Adrenal gland (tissue), 12 donors: ENCODE results near the gene PP2D1. TPM values are rescaled to one million over a fixed set of nuclear protein-coding genes. Genes with fewer than 3 reads are reported as not detected.

Experiments used
- DNase-seq, 7 donors: peaks; one replicate each; pipeline ENCODE4 v3.0.0-alpha.2; 2019 to 2020
- H3K27ac ChIP-seq, 5 donors: fragments of 200-600 bp; sonication (generic) in 4 of 5; 1 replicate in 3 of 5; 2 replicates in 2 of 5; pipeline versions ENCODE4 v1.5.1 to v1.8.0; 2016 to 2020; ENCODE audit warnings: mild to moderate bottlenecking in 1 of 5
- H3K27me3 ChIP-seq: fragments of 200-600 bp; 2 replicates; pipeline ENCODE4 v1.8.0; 2021
- H3K36me3 ChIP-seq, 2 donors: fragments of 200-600 bp; replicated peaks in 1 of 2; 1 replicate in 1 of 2; 2 replicates in 1 of 2; pipeline versions ENCODE4 v1.5.1 to v1.8.0; 2018 to 2022
- H3K4me1 ChIP-seq, 2 donors: fragments of 200-600 bp; replicated peaks in 1 of 2; 1 replicate in 1 of 2; 2 replicates in 1 of 2; pipeline versions ENCODE4 v1.5.1 to v1.8.0; 2018 to 2021
- H3K4me3 ChIP-seq, 4 donors: fragments of 200-600 bp; sonication (generic) in 3 of 4; one replicate each; pipeline ENCODE4 v1.5.1; 2016 to 2018
- H3K9me3 ChIP-seq, 3 donors: fragments of 200-600 bp; sonication (generic) in 1 of 3; replicated peaks in 1 of 3; 1 replicate in 2 of 3; 2 replicates in 1 of 3; pipeline versions ENCODE4 v1.5.1 to v1.8.0; 2016 to 2021
- POLR2A ChIP-seq, 2 donors: fragments of 450-650 bp; IDR thresholded peaks; one replicate each; pipeline ENCODE4 v1.6.1; 2017; ENCODE audit warnings: antibody characterized with exemption in 2 of 2, mild to moderate bottlenecking in 2 of 2, moderate library complexity in 1 of 2
- WGBS, 4 donors: extraction: QIAGEN DNeasy Blood & Tissue Kit in 2 of 4; methylation state at CpG; one replicate each; pipeline versions ENCODE4 v1.1.5 to v1.1.7; 2013 to 2017; 5-methylcytosine and 5-hydroxymethylcytosine counted together
- intact Hi-C, 2 donors: fragments of 100-400 bp; cut with DNase I; formaldehyde crosslinking; loops; one replicate each; pipeline versions ENCODE4 v1.14.1 to v1.15.0; 2022 to 2023
- polyA plus RNA-seq, 3 donors: library from polyadenylated mRNA; stranded (reverse); fragments of 200-250 nt in 2 of 3; fragments of 350-450 nt in 1 of 3; fragmentation: Illumina TruSeq in 1 of 3; extraction: RNeasy Lipid Tissue Mini Kit (QIAGEN cat#74804) in 1 of 3; gene quantifications; one replicate each; pipeline ENCODE4 v1.2.3, GENCODE V29; 2013 to 2014
- total RNA-seq, 9 donors: library from RNA; depleted of rRNA in 4 of 9; stranded (reverse); fragments of >200 nt in 4 of 9; fragments of 120-200 nt in 1 of 9; fragmentation: NEBNext Ultra II Directional in 1 of 9; extraction: Animal tissue kit (Norgen Biotek cat#: 25700) in 1 of 9; gene quantifications; one replicate each; pipeline versions ENCODE4 v1.1.0 to v1.2.4, GENCODE V29; 2013 to 2023
- TF ChIP-seq, protein P1 (sequence below), 6 experiments: fragments of 450-650 bp in 4 of 6; fragments of 200-600 bp in 2 of 6; sonication (generic) in 1 of 6; IDR thresholded peaks; 1 replicate in 5 of 6; 2 replicates in 1 of 6; pipeline versions ENCODE4 v1.5.1 to v1.8.0; 2016 to 2021; ENCODE audit warnings: antibody characterized with exemption in 6 of 6, mild to moderate bottlenecking in 2 of 6, moderate library complexity in 1 of 6
- donor health status: healthy with polysubstance abuse.
- donor health status: Bipolar disorder and iron deficiency.
- donor health status: DM: yes; HTN: yes; CAD: no.
- donor health status: DM: no; HTN: no; CAD: no.
- donor health status: DM: no; HTN: no; CAD: no.
- donor health status: DM: yes; HTN: yes; CAD: no.

PP2D1 gene
- total and polyA plus RNA-seq, 12 donors, result not detected

DNA sequence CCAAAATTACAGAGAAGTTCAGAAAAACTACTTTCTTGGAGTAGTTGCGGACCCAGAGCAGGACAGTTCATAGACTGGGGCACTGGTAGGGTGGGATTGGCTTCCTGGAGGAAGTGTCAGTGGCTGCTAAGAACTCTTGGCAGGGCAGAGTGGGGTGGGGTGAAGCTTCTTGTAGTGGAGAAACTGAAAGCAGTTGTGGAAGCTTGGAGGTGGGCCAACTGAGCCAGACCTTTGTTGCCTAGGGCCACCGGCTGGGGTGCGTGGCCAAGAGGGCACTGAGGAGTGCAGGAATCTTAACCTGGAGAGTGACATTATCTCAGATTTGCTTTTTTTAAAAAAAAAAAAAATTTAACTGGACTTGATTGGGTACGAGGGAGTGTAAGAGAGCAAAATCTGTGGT is 31.3 kb upstream of the PP2D1 start:
- H3K4me1 ChIP-seq, result peaks cover 33 to 43% of the 10 kb centered on the region in 2 donors

DNA sequence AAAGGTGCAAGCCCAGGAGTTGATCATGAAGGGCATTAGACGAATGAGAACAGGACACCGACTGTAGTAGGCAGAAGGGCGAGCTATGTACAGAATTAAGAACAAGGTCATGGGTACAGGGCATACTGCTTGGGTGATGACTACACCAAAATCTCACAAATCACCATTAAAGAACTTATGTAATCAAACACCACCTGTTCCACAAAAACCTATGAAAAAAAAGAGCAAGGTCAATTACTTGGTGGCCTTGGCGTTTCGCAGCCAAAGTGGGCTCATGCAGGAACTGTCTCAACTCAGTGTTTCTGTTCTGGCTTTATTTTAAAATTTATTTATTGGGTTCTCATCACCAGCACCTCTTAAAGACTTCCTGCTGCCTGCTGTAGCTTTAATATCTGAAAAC is 30.3 kb upstream of the PP2D1 start:
- TF ChIP-seq POLR2A (IDR thresholded peaks at IDR 0.05), result no peak
- TF ChIP-seq, protein P1, sequence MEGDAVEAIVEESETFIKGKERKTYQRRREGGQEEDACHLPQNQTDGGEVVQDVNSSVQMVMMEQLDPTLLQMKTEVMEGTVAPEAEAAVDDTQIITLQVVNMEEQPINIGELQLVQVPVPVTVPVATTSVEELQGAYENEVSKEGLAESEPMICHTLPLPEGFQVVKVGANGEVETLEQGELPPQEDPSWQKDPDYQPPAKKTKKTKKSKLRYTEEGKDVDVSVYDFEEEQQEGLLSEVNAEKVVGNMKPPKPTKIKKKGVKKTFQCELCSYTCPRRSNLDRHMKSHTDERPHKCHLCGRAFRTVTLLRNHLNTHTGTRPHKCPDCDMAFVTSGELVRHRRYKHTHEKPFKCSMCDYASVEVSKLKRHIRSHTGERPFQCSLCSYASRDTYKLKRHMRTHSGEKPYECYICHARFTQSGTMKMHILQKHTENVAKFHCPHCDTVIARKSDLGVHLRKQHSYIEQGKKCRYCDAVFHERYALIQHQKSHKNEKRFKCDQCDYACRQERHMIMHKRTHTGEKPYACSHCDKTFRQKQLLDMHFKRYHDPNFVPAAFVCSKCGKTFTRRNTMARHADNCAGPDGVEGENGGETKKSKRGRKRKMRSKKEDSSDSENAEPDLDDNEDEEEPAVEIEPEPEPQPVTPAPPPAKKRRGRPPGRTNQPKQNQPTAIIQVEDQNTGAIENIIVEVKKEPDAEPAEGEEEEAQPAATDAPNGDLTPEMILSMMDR (IDR thresholded peaks at IDR 0.05), result no peak
- Histone ChIP-seq H3K27ac (peak overlapping the region in 3 of 5 donors; percentile 61 to 98 (median 92)), H3K9me3 (no peaks in the 10 kb centered on the region), H3K36me3 (no peaks in the 10 kb centered on the region), H3K4me1 (peaks cover 33 to 39% of the 10 kb centered on the region in 2 donors), H3K27me3 (no peaks in the 10 kb centered on the region), H3K4me3 (no peak overlapping the region)
- 22 to 59% (median 41%) methylated on average over 5 of the region's 5 CpGs for WGBS, 4 donors
- intact Hi-C loops, result loop anchor here (10.0 kb wide), 2 partner anchors 98 to 142 kb away; partner anchors contain the start of genes RAB5A (in 1 of the 2) and SGO1 (in 1 of the 2)
- no peak for DNase-seq

More for the DNA sequence above, 31.3 kb upstream of the PP2D1 start:
- TF ChIP-seq POLR2A (IDR thresholded peaks at IDR 0.05), result no peak
- TF ChIP-seq, protein P1 (IDR thresholded peaks at IDR 0.05), result no peak
- Histone ChIP-seq H3K36me3 (no peaks in the 10 kb centered on the region), H3K4me3 (peak overlapping the region in 1 of 4 donors; percentile 11), H3K9me3 (no peaks in the 10 kb centered on the region), H3K27me3 (no peaks in the 10 kb centered on the region), H3K27ac (peak overlapping the region; percentile 2 to 75 (median 66))
- DNase-seq, result peak; percentile 75 to 95 (median 91)
- WGBS, 4 donors, result 18 to 23% (median 19%) methylated on average over 4 of the region's 4 CpGs
- intact Hi-C loops, result loop anchor here (10.0 kb wide), 2 partner anchors 99 to 141 kb away; partner anchors contain the start of genes RAB5A (in 1 of the 2) and SGO1 (in 1 of the 2)

DNA sequence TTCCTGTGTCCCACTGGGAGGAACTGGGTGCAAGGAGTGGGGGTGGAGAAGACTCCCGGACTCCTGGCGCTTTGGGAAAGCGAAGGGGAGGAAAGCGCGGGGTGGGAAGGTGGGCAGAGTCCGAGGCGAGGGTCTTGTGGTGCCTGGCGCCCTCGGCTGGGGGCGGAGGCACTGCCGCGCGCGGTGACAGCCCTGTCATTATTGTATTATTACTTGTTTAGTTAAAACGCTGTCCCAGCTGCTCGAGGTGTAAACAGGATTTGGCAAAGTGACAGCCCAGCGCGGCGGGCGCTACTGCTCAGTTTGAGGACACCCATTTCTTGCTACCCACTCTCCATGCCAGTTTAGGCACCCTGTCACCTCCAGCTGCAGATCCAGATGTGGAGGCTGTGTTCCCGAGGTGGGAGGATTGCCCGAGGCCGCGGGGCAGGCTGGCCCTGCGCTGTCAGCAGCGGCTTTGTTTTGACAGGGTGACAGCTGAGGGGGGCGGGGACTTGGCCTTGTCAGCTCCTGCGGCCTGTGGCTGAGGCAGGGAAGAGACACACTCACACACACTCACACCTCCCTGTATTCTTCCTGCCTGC is 29.2 kb upstream of the PP2D1 start:
- Histone ChIP-seq H3K27ac (peak overlapping the region; percentile 64 to 98 (median 88)), H3K4me1 (peaks cover 33 to 39% of the 10 kb centered on the region in 2 donors), H3K9me3 (no peaks in the 10 kb centered on the region), H3K27me3 (no peaks in the 10 kb centered on the region), H3K36me3 (no peaks in the 10 kb centered on the region), H3K4me3 (peak overlapping the region; percentile 34 to 99 (median 70))
- DNase-seq, result peak; percentile 84 to 94 (median 92)
- peak in 1 of 2 donors; percentile 39 for TF ChIP-seq POLR2A (IDR thresholded peaks at IDR 0.05)
- TF ChIP-seq, protein P1 (IDR thresholded peaks at IDR 0.05), result no peak
- WGBS, 4 donors, result 0 to 1% (median 0%) methylated on average over 21 to 28 of the region's 28 CpGs
- intact Hi-C loops, result loop anchor here (10.0 kb wide), 2 partner anchors 96 to 144 kb away; partner anchors contain the start of genes RAB5A (in 1 of the 2) and SGO1 (in 1 of the 2)

DNA sequence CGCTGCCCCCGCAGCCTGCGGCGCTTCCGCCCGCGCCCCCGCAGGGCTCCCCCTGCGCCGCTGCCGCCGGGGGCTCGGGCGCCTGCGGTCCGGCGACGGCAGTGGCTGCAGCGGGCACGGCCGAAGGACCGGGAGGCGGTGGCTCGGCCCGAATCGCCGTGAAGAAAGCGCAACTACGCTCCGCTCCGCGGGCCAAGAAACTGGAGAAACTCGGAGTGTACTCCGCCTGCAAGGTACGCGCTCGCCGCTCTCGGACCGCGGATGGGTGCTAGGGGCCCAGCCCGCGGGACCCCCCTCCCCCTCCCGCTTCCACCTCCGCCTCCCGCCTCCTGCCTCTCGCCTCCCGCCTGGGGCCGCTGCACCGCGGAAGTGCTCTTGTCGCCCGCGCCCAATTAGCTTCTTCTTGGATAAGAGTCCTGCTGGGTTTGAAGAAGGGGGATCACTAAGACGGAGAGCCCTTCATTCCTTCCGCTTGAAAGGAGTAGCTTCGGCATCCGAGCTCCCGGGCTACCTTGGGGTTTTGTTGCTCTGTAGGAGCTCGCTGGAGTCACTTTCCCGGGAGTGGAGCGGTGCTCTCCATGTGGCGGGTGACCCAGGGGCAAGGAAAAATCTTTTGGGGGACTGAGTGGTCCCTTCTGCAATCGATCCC is 28.6 kb upstream of the PP2D1 start:
- H3K4me3 ChIP-seq, result peak overlapping the region; percentile 34 to 99 (median 70)
- H3K27me3 ChIP-seq, result no peaks in the 10 kb centered on the region
- TF ChIP-seq POLR2A (IDR thresholded peaks at IDR 0.05), result peak in 1 of 2 donors; percentile 52
- TF ChIP-seq, protein P1 (IDR thresholded peaks at IDR 0.05), result peak in 1 of 6 experiments; percentile 8
- H3K36me3 ChIP-seq, result no peaks in the 10 kb centered on the region
- WGBS, 4 donors, result 0 to 2% (median 0%) methylated on average over 10 to 64 of the region's 64 CpGs
- intact Hi-C loops, result loop anchor here (10.0 kb wide), 2 partner anchors 96 to 144 kb away; partner anchors contain the start of genes RAB5A (in 1 of the 2) and SGO1 (in 1 of the 2)
- H3K4me1 ChIP-seq, result peaks cover 33 to 39% of the 10 kb centered on the region in 2 donors
- peak; percentile 73 to 83 (median 80) for DNase-seq
- peak overlapping the region; percentile 64 to 98 (median 88) for H3K27ac ChIP-seq
- H3K9me3 ChIP-seq, result no peaks in the 10 kb centered on the region
